Common myeloid progenitor, CD34-positive (primary cell): ENCODE results near the gene CTNNBL1.
"Not testable (repeated sequence)": the region's sequence is repeated elsewhere in the genome, so short reads cannot be mapped to it uniquely, and the experiment has no call there.

ENCODE experiments used
- CTCF ChIA-PET: fragments of 350-600 bp; sonication (Branson Sonifier 250); formaldehyde crosslinking; loops from one replicate; lab custom pipeline; 2021; ENCODE audit warnings: antibody characterized with exemption; lab: Charles Lee
- POLR2A ChIA-PET: fragments of 350-600 bp; sonication (Branson Sonifier 250); formaldehyde crosslinking; loops from one replicate; lab custom pipeline; 2021; ENCODE audit warnings: antibody characterized with exemption; lab: Charles Lee
- DNase-seq, 3 donors: peaks; one replicate each; pipeline versions ENCODE4 v3.0.0 to v3.0.0-alpha.2; 2013
- H3K27ac ChIP-seq, 2 experiments: 1 replicate in 1 of 2; 2 replicates in 1 of 2; pipeline ENCODE4 v1.7.0; 2013; ENCODE audit warnings: inconsistent platforms in 2 of 2, low read length in 2 of 2, mild to moderate bottlenecking in 2 of 2, low read depth in 1 of 2, moderate library complexity in 1 of 2; ENCODE audit not compliant: severe bottlenecking in 2 of 2, insufficient read depth in 1 of 2, poor library complexity in 1 of 2
- H3K27me3 ChIP-seq, 5 experiments: replicated peaks in 2 of 5; 1 replicate in 3 of 5; 2 replicates in 2 of 5; pipeline versions ENCODE4 v1.6.1 to v1.7.0; 2013; ENCODE audit warnings: low read length in 4 of 5, mild to moderate bottlenecking in 2 of 5, moderate library complexity in 2 of 5, inconsistent platforms in 1 of 5; ENCODE audit not compliant: insufficient read depth in 5 of 5, control insufficient read depth in 4 of 5
- H3K36me3 ChIP-seq, 4 experiments: 1 replicate in 2 of 4; 2 replicates in 2 of 4; pipeline versions ENCODE4 v1.6.1 to v1.7.0; 2013; ENCODE audit warnings: low read length in 3 of 4, control low read depth in 1 of 4, mild to moderate bottlenecking in 1 of 4; ENCODE audit not compliant: control insufficient read depth in 4 of 4, insufficient read depth in 4 of 4
- H3K4me1 ChIP-seq, 4 experiments: 1 replicate in 3 of 4; 2 replicates in 1 of 4; pipeline versions ENCODE4 v1.6.1 to v1.7.1; 2013; ENCODE audit warnings: low read length in 3 of 4, mild to moderate bottlenecking in 3 of 4, control low read depth in 1 of 4, inconsistent platforms in 1 of 4, moderate library complexity in 1 of 4; ENCODE audit not compliant: control insufficient read depth in 4 of 4, insufficient read depth in 4 of 4; ENCODE audit errors: control extremely low read depth in 1 of 4
- H3K4me3 ChIP-seq, 7 experiments: 1 replicate in 4 of 7; 2 replicates in 3 of 7; pipeline versions ENCODE4 v1.5.1 to v1.7.0; 2013; ENCODE audit warnings: mild to moderate bottlenecking in 7 of 7, low read length in 6 of 7, moderate library complexity in 6 of 7, inconsistent platforms in 2 of 7, low read depth in 2 of 7, control low read depth in 1 of 7; ENCODE audit not compliant: insufficient read depth in 4 of 7, control insufficient read depth in 1 of 7; ENCODE audit errors: extremely low read depth in 1 of 7
- H3K9me3 ChIP-seq, 5 experiments: 1 replicate in 4 of 5; 2 replicates in 1 of 5; pipeline versions ENCODE4 v1.6.1 to v1.7.1; 2013; ENCODE audit warnings: low read length in 4 of 5, mild to moderate bottlenecking in 2 of 5, inconsistent platforms in 1 of 5, low read depth in 1 of 5, moderate library complexity in 1 of 5; ENCODE audit not compliant: control insufficient read depth in 4 of 5, insufficient read depth in 2 of 5; ENCODE audit errors: control extremely low read depth in 1 of 5
- WGBS: methylation state at CpG from one replicate; pipeline ENCODE4 v1.1.5; 2013; ENCODE audit not compliant: insufficient coverage; 5-methylcytosine and 5-hydroxymethylcytosine counted together

CTNNBL1 gene

GRCh38 chr20:37697314-37697713, 3.5 kb downstream of the CTNNBL1 start:
- CTCF ChIA-PET = no interaction called here
- no peak overlapping the region for H3K27ac ChIP-seq
- H3K36me3 ChIP-seq = peaks cover 0 to 3% (median 2%) of the 10 kb centered on the region in 4 experiments
- WGBS = 75% methylated on average over 4 of the region's 4 CpGs
- H3K4me3 ChIP-seq = no peak overlapping the region
- H3K27me3 ChIP-seq = no peaks in the 10 kb centered on the region
- H3K9me3 ChIP-seq = no peaks in the 10 kb centered on the region
- POLR2A ChIA-PET = no interaction called here
- peak in 2 of 3 donors; percentile 51 to 63 for DNase-seq
- H3K4me1 ChIP-seq = peaks cover 2 to 21% (median 6%) of the 10 kb centered on the region in 4 experiments

DNA sequence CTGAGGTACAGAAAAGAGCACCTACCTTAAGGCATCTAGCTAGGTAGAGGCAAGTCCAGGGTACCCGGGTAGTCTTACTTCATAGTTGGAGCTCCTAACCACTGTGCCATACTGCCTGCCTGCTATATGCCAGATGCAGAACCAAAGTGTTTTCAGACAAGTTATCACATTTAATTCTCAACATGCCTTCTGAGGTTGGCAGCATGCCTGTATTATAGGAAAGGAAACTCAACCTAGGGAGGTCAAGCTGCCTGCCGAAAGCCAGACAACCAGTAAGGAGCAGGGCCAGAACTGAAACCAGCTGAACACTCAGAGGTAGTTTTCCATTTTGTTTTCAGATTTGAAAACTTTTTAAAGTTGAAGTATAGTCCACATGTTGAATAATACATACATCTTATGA, 5.4 kb downstream of the CTNNBL1 start:
- Histone ChIP-seq H3K36me3 (peaks cover 0 to 6% (median 3%) of the 10 kb centered on the region in 4 experiments), H3K4me1 (peaks cover 0 to 16% (median 6%) of the 10 kb centered on the region in 4 experiments), H3K4me3 (no peak overlapping the region), H3K9me3 (peaks cover 0 to 2% (median 0%) of the 10 kb centered on the region in 5 experiments), H3K27ac (no peak overlapping the region), H3K27me3 (no peaks in the 10 kb centered on the region)
- DNase-seq = peak in 2 of 3 donors; percentile 10 to 26
- CTCF ChIA-PET = interaction anchor here (1.0 to 1.1 kb wide), 3 partner anchors 10 to 39 kb away, joined by 3 read pairs; no protein-coding TSS in a partner anchor
- WGBS = 72% methylated on average over 2 of the region's 2 CpGs
- POLR2A ChIA-PET = no interaction called here

DNA sequence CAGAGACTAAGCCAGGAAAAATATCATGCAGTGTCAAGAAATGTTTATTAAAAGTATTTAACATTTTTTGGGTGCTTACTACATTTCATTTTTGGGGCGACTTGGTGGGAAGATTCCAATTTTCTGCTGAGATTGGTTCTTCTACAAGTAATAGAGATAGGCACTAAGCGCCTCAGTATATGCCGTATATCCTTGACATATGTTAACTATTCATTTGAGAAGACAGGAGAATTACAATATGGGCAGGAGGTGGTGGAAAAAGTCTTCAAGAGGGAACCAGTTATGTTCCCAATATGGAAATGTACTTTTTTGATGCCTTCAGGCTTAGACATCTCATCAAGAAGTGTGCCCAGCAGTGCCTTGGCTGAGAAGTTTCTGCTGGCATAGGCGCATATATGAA, 6.5 kb downstream of the CTNNBL1 start:
- H3K4me1 ChIP-seq = peaks cover 0 to 7% (median under 1%) of the 10 kb centered on the region in 4 experiments
- H3K27ac ChIP-seq = no peak overlapping the region
- ChIA-PET CTCF (interaction anchor here (1.1 kb wide), 2 partner anchors 9 to 40 kb away, joined by 3 read pairs; no protein-coding TSS in a partner anchor), POLR2A (no interaction called here)
- H3K36me3 ChIP-seq = peaks cover 0 to 9% (median 6%) of the 10 kb centered on the region in 4 experiments
- DNase-seq = no peak
- H3K9me3 ChIP-seq = peaks cover 0 to 6% (median 0%) of the 10 kb centered on the region in 5 experiments
- H3K27me3 ChIP-seq = no peaks in the 10 kb centered on the region
- WGBS = 100% methylated on average over 4 of the region's 4 CpGs
- H3K4me3 ChIP-seq = no peak overlapping the region

DNA sequence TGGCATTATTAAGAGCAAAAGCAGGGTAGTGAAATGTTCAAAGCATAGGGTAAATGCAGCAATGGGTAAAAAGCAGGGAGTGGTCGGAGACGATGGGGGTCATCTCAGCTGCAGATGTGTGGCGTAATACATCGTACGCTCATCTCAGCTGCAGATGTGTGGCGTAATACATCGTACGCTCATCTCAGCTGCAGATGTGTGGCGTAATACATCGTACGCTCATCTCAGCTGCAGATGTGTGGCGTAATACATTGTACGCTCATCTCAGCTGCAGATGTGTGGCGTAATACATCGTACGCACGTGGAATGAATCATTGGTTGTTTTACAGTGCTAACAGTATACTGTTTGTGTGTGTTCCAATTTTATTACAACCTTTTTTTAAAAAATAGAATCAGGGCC, 7.8 kb downstream of the CTNNBL1 start:
- H3K36me3 ChIP-seq, H3K27ac ChIP-seq, H3K27me3 ChIP-seq, POLR2A ChIA-PET, H3K4me3 ChIP-seq, H3K4me1 ChIP-seq, CTCF ChIA-PET: not testable (repeated sequence)
- peaks cover 0 to 17% (median 0%) of the 10 kb centered on the region in 5 experiments for H3K9me3 ChIP-seq
- WGBS = no CpG with 5 or more reads among the region's 17 CpGs
- DNase-seq = peak in 2 of 3 donors; percentile 43 to 53

GRCh38 chr20:37702403-37703034, 8.7 kb downstream of the CTNNBL1 start:
- WGBS = no CpG with 5 or more reads among the region's 1 CpG
- POLR2A ChIA-PET = interaction anchor here (1.1 kb wide), 1 partner anchor 8 kb away, joined by 3 read pairs; the partner anchor contains the start of gene CTNNBL1
- peak in 1 of 3 donors; percentile 34 for DNase-seq
- Histone ChIP-seq H3K9me3 (peaks cover 0 to 25% (median 6%) of the 10 kb centered on the region in 5 experiments), H3K27me3 (no peaks in the 10 kb centered on the region), H3K36me3 (peaks cover 3 to 9% (median 7%) of the 10 kb centered on the region in 4 experiments), H3K4me3 (no peak overlapping the region), H3K4me1 (peaks cover 0 to 3% (median 0%) of the 10 kb centered on the region in 4 experiments), H3K27ac (no peak overlapping the region)
- CTCF ChIA-PET = no interaction called here

- peaks cover 0 to 27% (median 6%) of the 10 kb centered on the region in 5 experiments for H3K9me3 ChIP-seq
- H3K4me3 ChIP-seq = no peak overlapping the region
- H3K27ac ChIP-seq = no peak overlapping the region
- peaks cover 3 to 7% (median 6%) of the 10 kb centered on the region in 4 experiments for H3K36me3 ChIP-seq
- H3K4me1 ChIP-seq = peaks cover 0 to 3% (median 0%) of the 10 kb centered on the region in 4 experiments
- DNase-seq = no peak
- 85% methylated on average over 4 of the region's 6 CpGs for WGBS
- CTCF ChIA-PET = no interaction called here
- no peaks in the 10 kb centered on the region for H3K27me3 ChIP-seq
- POLR2A ChIA-PET = interaction anchor here (1.1 kb wide), 1 partner anchor 9 kb away, joined by 3 read pairs; the partner anchor contains the start of gene CTNNBL1
These were observed 9.4 kb downstream of the CTNNBL1 start for GRCh38 chr20:37703035-37703845.
